Gastrocnemius medialis (tissue), 4 donors: ENCODE measurements around the gene MPPED1. TPM values are rescaled to one million over a fixed set of nuclear protein-coding genes. Genes with fewer than 3 reads are reported as not detected.

Experiments used
- ATAC-seq, 2 donors: fragments of 150-250 bp; one replicate each; pipeline ENCODE4 v1.9.1; 2016
- DNase-seq, 2 donors: peaks; one replicate each; pipeline ENCODE4 v3.0.0-alpha.2; 2019
- H3K27ac ChIP-seq, 4 donors: fragments of 200-600 bp; sonication (generic); 1 replicate in 1 of 4; 2 replicates in 3 of 4; pipeline ENCODE4 v1.5.1; 2016 to 2018; ENCODE audit warnings: mild to moderate bottlenecking in 2 of 4, moderate library complexity in 1 of 4
- H3K27me3 ChIP-seq, 3 donors: fragments of 200-600 bp; sonication (generic) in 2 of 3; 1 replicate in 1 of 3; 2 replicates in 2 of 3; pipeline versions ENCODE4 v1.5.1 to v1.6.0; 2016 to 2019; ENCODE audit warnings: mild to moderate bottlenecking in 1 of 3, moderate library complexity in 1 of 3
- H3K36me3 ChIP-seq, 2 donors: fragments of 200-600 bp; sonication (generic) in 1 of 2; one replicate each; pipeline ENCODE4 v1.5.1; 2017 to 2018
- H3K4me1 ChIP-seq, 2 donors: fragments of 200-600 bp; sonication (generic) in 1 of 2; one replicate each; pipeline ENCODE4 v1.5.1; 2016 to 2017; ENCODE audit warnings: mild to moderate bottlenecking in 2 of 2
- H3K4me3 ChIP-seq, 4 donors: fragments of 200-600 bp; sonication (generic) in 3 of 4; 1 replicate in 1 of 4; 2 replicates in 3 of 4; pipeline ENCODE4 v1.5.1; 2016 to 2019; ENCODE audit warnings: mild to moderate bottlenecking in 2 of 4
- H3K9me3 ChIP-seq, 3 donors: fragments of 200-600 bp; sonication (generic) in 2 of 3; 1 replicate in 1 of 3; 2 replicates in 2 of 3; pipeline ENCODE4 v1.5.1; 2016 to 2019
- CTCF ChIP-seq, 5 experiments: fragments of 450-650 bp in 3 of 5; fragments of 200-600 bp in 2 of 5; sonication (generic) in 2 of 5; IDR thresholded peaks in 4 of 5; conservative IDR thresholded peaks in 1 of 5; 1 replicate in 4 of 5; 2 replicates in 1 of 5; pipeline ENCODE4 v1.5.1; 2016 to 2019; ENCODE audit warnings: antibody characterized with exemption in 5 of 5, mild to moderate bottlenecking in 3 of 5, moderate library complexity in 3 of 5
- POLR2A ChIP-seq, 2 donors: fragments of 450-650 bp; IDR thresholded peaks; one replicate each; pipeline ENCODE4 v1.6.1; 2017; ENCODE audit warnings: antibody characterized with exemption in 2 of 2, mild to moderate bottlenecking in 2 of 2, moderate library complexity in 2 of 2
- in situ Hi-C, 4 donors: fragments of 200-750 bp; cut with MboI; loops; one replicate each; pipeline versions ENCODE4 v1.15.0 to v1.8.0; 2017; ENCODE audit warnings: low sequenced_read_pairs in 4 of 4
- intact Hi-C: fragments of 100-400 bp; cut with DNase I; formaldehyde crosslinking; loops from one replicate; pipeline ENCODE4 v1.15.1; 2023; ENCODE audit warnings: low total_unique reads
- total RNA-seq, 4 donors: library from RNA; depleted of rRNA; stranded (reverse); fragments of >200 nt; gene quantifications; one replicate each; pipeline versions ENCODE4 v1.1.0 to v1.2.3, GENCODE V29; 2016

The MPPED1 gene
- total RNA-seq, 4 donors from 2014 or later, result not detected

- H3K27me3 ChIP-seq, result peaks cover 6 to 21% (median 9%) of the 10 kb centered on the region in 3 donors
- H3K9me3 ChIP-seq, result no peaks in the 10 kb centered on the region
- ATAC-seq, result no peak
- no peak overlapping the region for H3K27ac ChIP-seq
- H3K4me3 ChIP-seq, result no peak overlapping the region
- H3K36me3 ChIP-seq, result no peaks in the 10 kb centered on the region
- no peak for TF ChIP-seq POLR2A (IDR thresholded peaks at IDR 0.05)
- no peak for TF ChIP-seq CTCF (IDR thresholded peaks at IDR 0.05 in 4 of 5, conservative IDR thresholded peaks at IDR 0.05 in 1 of 5)
- no peak for DNase-seq
- intact Hi-C loops, result no loop called here
- in situ Hi-C loops, result no loop called here
- no peaks in the 10 kb centered on the region for H3K4me1 ChIP-seq
Observed at GRCh38 chr22:43438666-43439347, 27.0 kb downstream of the MPPED1 start.

GRCh38 chr22:43439368-43440103 lies 27.7 kb downstream of the MPPED1 start:
- in situ Hi-C loops, result no loop called here
- H3K27ac ChIP-seq, result no peak overlapping the region
- H3K9me3 ChIP-seq, result no peaks in the 10 kb centered on the region
- H3K36me3 ChIP-seq, result no peaks in the 10 kb centered on the region
- no peak overlapping the region for H3K4me3 ChIP-seq
- H3K4me1 ChIP-seq, result no peaks in the 10 kb centered on the region
- intact Hi-C loops, result no loop called here
- ATAC-seq, result no peak
- TF ChIP-seq CTCF (IDR thresholded peaks at IDR 0.05 in 4 of 5, conservative IDR thresholded peaks at IDR 0.05 in 1 of 5) (no peak), POLR2A (IDR thresholded peaks at IDR 0.05) (no peak)
- peaks cover 6 to 18% (median 9%) of the 10 kb centered on the region in 3 donors for H3K27me3 ChIP-seq
- no peak for DNase-seq

DNA sequence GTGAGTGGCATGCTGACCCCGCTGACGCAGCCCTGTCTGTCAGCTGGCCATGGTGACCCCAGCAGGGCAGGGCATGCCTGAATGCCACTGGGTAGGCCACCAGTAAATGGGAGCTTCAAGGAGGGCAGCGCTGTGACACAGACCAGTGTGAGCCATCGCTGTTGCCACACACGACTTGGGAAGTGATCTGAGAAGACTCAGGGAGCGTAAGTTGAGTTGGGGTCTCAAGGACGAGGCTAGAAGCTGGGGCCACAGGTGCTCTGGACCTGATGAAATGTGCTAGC lies 28.2 kb downstream of the MPPED1 start:
- ATAC-seq (no peak), DNase-seq (no peak)
- H3K27me3 ChIP-seq, result peaks cover 6 to 17% (median 6%) of the 10 kb centered on the region in 3 donors
- H3K36me3 ChIP-seq, result no peaks in the 10 kb centered on the region
- TF ChIP-seq CTCF (IDR thresholded peaks at IDR 0.05 in 4 of 5, conservative IDR thresholded peaks at IDR 0.05 in 1 of 5), result no peak
- no peak for TF ChIP-seq POLR2A (IDR thresholded peaks at IDR 0.05)
- H3K4me3 ChIP-seq, result no peak overlapping the region
- in situ Hi-C loops, result no loop called here
- no peak overlapping the region for H3K27ac ChIP-seq
- no peaks in the 10 kb centered on the region for H3K9me3 ChIP-seq
- H3K4me1 ChIP-seq, result no peaks in the 10 kb centered on the region
- intact Hi-C loops, result no loop called here

DNA sequence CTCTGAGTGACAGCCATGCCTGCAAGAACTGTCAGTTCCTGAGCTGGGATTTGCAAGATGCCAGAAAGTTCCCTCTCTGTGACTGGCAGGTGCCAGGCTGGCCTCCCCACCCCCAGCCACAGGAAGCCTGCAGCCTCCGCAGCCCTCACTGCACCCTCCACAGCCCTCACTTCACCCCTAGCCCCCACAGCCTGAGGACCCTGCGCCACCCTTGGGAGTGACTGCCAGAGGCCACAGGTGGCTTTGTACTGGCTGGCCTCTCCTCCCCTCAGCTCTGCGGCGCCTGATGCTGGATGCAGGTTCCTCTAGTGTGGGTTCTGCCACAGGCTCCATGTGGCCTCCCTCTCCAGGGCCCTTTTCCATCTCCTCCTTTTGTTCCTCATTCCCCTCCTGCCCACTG lies 28.7 kb downstream of the MPPED1 start:
- Histone ChIP-seq H3K4me3 (no peak overlapping the region), H3K9me3 (no peaks in the 10 kb centered on the region), H3K27ac (no peak overlapping the region), H3K4me1 (no peaks in the 10 kb centered on the region), H3K36me3 (no peaks in the 10 kb centered on the region), H3K27me3 (peaks cover 4 to 13% (median 6%) of the 10 kb centered on the region in 3 donors)
- intact Hi-C loops (no loop called here), in situ Hi-C loops (no loop called here)
- TF ChIP-seq CTCF (IDR thresholded peaks at IDR 0.05 in 4 of 5, conservative IDR thresholded peaks at IDR 0.05 in 1 of 5) (no peak), POLR2A (IDR thresholded peaks at IDR 0.05) (no peak)
- DNase-seq (no peak), ATAC-seq (no peak)
